CD4-positive, alpha-beta T cell treated with Interleukin-2 at 100 ng/mL for 4 hours (primary cell): Measurements from ENCODE around the gene SMG1.
"Not testable (repeated sequence)": the region's sequence is repeated elsewhere in the genome, so short reads cannot be mapped to it uniquely, and the experiment has no call there.

Source experiments
- DNase-seq: peaks from one replicate; pipeline ENCODE4 v3.0.0-alpha.2; 2020; ENCODE audit warnings: low spot score

SMG1 gene

DNA sequence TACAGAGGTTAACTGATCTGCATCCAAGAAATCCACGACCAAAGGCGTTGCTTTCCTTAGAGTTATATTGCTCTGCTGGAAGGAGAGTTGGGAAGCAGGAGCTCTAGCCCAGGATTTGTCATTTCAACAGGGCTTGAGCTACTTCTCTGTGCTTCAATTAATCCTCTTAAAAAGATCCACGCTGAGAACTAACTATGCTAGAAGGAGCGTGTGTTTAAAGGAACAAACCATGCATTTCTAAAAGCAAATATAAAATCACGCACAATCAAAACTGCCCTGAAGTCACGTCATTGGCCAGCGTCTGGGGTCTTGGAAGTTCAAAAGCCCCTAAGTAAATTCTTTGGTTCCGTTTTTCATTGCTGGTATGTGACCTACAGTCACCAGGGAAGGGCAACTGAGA, 125.9 kb downstream of the SMG1 start:
- no peak for DNase-seq

DNA sequence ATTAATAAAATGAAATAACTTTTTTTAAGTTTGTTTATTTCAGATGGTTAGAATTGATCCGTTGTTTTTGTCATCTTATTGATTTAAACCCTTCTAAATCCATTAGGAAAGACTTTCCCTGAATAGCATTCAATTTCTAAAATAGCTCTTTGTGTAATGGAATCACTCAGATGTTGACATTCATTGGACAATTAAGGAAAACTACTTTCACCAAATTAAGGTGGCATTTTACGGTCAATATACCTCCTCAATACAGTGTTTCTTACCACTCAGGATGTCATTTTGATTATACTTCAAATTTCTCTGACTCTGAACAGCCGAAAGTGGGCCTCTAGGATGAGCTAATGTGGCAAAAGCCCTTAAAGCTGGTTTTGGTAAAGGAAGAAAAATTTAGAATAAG, 126.7 kb downstream of the SMG1 start:
- DNase-seq: no peak

- DNase-seq: no peak
Observed at GRCh38 chr16:18797746-18798145, 128.5 kb downstream of the SMG1 start.

- DNase-seq: no peak
Observed at GRCh38 chr16:18796377-18796776, 129.8 kb downstream of the SMG1 start.

DNA sequence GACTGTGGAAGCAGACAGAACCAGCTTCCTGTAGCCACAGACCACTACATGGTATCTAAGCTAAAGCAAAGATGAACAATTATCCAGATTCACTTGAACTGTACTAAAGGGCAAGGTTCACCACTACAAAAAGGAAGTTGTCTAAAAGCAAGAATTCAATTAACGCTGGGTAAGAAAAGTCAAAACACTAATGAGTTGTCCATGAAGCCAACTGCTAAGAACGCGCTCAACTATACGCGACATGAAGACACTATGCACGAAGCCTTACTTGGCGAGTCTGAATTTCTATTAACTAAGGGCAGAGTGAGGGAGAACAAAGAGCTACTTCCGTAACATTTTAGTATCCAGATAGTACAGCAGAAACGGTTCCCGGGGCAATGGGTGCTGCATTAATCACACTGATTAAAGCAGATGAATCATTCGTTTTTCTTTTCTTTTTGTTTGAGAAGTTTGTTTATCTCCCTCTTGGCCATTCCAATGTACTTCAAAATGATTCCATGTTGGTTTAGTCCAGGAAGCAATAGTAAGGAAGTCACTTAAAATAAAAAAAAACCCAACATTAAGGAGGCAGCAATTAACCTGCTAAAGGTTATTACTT, 133.3 kb downstream of the SMG1 start:
- no peak for DNase-seq

GRCh38 chr16:18789850-18790706, 136.1 kb downstream of the SMG1 start, which contains the start of gene RPS15A:
RPS15A (minus strand) TSS chr16:18790334; CDS start chr16:18789113, 1,221 bp downstream.
- DNase-seq: peak; percentile 96

DNA sequence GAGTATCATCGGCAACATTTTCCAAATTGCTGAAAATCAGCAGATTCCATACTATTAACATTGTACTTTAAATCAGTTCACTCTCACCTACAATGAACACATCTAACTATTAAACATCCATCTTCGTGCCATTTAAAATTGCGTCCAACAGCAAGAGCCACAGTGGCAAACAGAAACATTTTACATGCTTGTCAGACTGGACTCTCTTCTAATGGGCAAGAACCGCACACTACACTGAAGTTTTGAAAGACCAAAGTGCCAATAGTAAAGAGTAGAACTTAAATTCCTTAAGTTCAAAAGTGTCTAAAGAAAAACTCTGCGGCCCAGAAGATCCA, 136.7 kb downstream of the SMG1 start:
- no peak for DNase-seq

DNA sequence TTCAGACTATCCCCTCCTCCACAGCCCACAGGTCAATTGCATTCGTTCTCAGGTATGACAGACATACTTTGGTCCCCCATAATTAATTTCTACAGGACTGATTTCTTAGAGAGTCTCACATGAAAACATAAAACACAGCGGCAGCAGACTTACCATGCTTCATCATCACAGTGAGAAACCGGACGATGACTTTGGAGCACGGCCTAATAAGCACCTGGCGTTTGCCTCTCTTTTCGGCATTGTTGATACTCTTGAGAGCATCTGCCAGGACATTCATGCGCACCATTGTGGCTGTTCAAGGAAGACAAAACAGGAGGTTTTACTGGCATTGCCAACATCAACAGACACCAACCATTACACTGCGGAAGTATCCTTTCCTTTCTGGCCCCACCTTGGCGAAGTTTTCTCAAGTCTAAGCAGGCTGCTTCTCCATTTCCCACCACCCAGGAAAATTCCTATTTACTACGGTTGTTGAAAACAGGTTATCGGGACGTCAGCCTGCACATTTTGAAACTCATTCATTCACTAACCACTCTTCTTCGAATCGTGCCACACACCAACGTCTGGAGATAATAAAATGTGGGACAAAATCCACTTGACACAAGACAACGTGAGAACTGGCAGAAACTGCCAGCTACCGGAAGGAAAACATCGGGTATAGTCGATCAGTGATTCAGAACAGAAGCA, 137.2 kb downstream of the SMG1 start:
- DNase-seq: no peak

DNA sequence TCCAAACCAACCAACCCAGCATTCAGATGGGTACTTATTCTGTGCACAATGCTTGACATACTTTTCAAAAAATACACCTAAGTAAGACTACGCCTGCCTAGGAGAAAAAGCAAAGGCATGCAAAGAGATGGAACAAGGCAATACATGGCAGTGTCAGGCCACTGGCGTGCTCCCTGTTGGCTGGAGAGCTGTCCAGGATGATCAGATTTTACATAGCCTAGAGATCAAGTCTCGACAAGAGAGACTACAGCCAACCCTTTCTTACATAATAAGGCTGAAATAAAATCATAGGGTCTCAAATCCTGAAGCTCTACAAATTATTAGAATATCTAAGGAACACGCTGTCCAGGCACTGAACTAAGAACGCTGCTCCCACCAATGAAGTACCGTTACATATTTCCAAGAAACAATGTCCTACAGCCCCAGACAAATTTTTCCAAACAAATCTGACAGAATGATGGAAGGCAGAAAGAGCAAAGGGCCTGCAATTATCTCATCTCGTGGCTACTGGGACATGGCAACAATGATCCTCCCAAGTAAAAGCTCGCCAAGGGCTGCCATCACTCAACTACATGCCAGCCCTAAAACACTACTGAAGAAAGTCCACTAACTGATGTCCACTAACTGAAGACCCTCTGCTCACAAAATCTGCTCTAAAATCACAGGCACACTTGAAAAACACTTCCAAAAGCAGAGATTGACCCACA, 141.1 kb downstream of the SMG1 start:
- DNase-seq: no peak

DNA sequence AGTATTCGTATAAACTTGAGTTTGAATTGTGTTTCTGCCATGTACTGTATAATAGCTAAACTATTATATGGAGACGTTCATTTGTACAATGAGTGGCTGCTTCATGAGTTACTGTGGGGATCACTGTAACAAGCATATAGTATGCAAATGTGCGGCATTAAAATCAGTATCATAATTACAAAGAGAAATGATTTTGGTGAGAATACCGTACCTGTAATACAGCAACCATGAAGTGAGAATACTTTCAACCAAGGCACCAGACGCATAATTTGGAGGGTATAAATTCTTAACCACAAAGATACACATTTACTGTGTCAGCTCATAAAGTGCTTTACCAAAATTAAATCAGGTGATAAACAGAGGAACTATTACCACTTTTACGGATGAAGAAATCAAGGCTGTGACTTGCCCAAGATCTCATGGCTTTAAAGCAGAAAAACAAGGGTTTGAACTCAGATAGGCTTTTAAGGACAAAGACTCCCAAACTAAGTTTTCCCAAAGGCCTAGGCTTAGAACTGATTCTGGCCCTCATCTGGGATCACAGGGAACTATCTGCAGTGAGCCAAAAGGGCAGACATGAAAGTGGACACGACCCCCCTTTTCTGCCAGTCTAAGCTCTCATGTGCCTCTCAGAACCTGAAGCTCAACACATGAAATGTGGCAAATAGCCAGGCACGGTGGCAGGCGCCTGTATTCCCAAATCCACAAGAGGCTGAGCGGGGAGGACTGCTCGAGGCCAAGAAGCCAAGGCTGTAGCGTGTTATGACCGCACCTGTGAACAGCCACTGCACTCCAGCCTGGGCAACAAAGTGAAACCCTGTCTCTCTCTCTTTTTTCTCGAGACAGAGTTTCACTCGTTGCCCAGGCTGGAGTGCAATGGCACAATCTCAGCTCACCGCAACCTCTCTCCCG, 142.5 kb downstream of the SMG1 start:
- DNase-seq: no peak

GRCh38 chr16:18782697-18783429, 143.3 kb downstream of the SMG1 start:
- DNase-seq: peak; percentile 32

DNA sequence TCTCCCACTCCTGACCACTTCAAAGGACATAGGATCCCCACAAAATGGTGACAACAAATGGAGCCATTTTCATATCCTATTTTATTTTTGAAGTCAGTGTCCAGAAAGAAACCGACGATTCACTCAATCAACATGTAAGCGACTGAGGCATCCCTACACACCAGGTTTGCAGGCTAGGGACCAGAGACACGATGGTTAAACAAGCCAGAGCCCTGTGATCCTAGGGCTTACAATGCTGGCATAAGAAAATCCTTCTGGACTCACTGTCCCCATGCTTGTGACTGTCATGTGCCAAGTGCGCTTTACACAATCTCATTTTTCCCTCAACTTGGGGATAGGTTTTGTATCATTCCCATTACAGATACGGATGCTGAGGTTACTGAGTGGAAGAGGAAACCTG, 145.0 kb downstream of the SMG1 start:
- not testable (repeated sequence) for DNase-seq

GRCh38 chr16:18780460-18781026, 145.7 kb downstream of the SMG1 start:
- not testable (repeated sequence) for DNase-seq

GRCh38 chr16:18777664-18778063, 148.5 kb downstream of the SMG1 start:
- not testable (repeated sequence) for DNase-seq

DNA sequence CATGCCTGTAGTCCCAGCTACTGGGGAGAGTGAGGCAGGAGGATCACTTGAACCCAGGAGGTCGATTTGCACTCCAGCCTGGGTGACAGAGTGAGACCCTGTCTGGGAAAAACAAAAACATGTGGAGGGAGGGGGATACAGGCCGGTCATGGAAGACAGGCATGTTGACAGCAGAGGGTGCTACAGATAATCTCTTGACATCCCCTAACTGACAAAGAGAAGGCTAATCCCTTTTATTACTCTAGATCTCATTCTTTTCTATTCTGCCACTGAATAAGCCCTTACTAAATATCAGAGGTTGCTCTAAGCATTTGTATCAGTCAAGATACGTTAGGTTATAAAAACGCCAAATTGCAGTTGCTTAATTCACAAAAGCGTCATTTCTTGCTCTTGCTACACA, 149.9 kb downstream of the SMG1 start:
- DNase-seq: not testable (repeated sequence)

GRCh38 chr16:18774651-18775050, 151.6 kb downstream of the SMG1 start:
- not testable (repeated sequence) for DNase-seq

GRCh38 chr16:18772171-18772570, 154.0 kb downstream of the SMG1 start:
- DNase-seq: not testable (repeated sequence)

DNA sequence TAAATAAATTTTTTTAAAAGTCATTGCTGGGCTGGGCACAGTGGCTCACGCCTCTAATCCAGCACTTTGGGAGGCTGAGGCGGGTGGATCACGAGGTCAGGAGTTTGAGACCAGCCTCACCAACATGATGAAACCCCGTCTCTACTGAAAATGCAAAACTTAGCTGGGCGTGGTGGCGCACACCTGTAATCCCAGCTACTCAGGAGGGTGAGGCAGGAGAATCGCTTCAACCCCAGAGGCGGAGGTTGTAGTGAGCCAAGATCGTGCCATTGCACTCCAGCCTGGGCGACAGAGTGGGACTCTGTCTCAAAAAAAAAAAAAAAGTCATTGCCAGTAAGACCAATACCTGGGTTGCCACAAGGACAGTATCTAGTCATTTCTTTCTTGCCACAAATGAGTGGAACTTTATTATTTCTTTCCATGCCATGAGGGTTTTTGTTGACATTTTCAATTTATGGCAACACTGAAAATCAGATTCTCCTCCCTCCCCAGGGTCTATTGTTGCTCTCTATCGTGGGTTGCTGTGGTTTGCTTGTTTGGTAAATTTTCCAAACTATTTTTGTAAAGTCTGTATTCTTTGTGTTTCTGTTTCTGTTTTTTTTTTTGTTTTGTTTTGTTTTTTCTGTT, 155.8 kb downstream of the SMG1 start:
- not testable (repeated sequence) for DNase-seq

GRCh38 chr16:18767217-18767616, 159.0 kb downstream of the SMG1 start:
- peak; percentile 60 for DNase-seq

DNA sequence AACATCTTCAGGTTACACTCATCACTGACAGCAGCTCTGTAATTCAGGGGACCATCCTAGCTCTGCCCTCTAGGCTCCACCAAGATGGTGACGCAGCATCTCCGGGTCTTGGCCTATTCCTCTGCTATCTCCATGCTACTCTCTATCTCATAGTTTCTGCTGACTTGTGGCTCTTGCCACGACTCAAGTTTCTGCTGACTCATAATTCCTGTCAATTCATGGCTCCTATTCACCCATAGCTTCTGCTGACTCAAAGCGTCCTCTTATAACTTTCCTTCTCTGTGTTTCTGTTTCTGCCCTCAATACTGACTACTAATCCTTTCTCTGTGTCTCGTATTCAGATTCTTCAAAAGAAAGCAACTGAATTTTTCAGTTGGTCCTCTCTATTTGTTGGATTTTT, 163.5 kb downstream of the SMG1 start:
- DNase-seq: not testable (repeated sequence)
